Stimulated activated CD8-positive, alpha-beta memory T cell treated with anti-CD3 and anti-CD28 coated beads, Interleukin-4, amount 100 ng/mL, for 4 hours (primary cell): Measurements from ENCODE around the gene UBE2F.

Experiments
- DNase-seq, 2 donors: peaks; one replicate each; pipeline ENCODE4 v3.0.0-alpha.2; 2020; ENCODE audit warnings: low read depth in 2 of 2, low spot score in 1 of 2

The UBE2F gene

DNA sequence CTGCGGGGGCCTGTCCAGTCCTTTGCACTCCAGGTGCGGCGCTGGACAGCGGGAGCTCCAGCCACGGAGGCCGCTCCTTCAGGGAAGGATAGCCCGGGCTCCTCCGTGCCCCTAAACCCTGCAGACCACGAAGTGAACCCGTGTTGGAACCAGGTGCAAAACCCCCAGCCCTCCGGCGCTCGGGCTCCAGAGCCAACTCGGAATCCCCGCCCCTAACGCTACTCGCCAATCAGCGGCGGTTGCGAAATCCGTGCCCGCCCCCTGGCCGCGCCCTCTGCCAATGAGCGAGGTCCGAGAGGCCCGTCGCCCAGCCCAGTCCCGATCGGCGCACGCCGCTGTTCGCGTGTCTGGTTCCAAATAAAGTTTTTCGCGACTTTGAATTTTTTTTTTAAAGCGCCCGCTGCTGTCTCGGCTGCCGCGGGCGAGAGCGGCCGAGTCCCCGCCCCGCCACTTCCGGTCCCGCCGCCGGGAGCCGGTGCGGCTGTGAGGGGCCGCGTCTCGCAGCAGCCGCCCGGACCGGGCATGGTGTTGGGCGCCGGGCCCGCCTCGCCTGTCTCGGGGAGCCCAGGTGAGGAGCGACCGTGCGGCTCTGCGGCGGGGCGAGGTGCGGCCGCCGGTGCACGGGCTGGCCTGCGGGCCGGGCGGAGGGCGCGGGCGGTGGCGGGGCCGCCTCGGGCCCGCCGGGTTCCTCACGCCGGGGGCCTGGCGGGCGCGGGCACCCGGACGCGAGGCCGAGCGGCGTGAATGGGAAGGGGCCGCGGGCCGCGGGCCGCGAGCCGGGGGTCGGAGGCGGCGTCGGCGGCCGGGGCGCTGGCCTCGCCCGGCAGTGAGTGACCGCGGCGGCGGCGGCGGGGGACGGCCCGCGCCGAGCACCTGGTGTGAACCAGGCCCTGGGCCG is at the start of gene UBE2F:
Gene UBE2F, plus strand, starts transcription at position 450 of the 898 bp plus-strand sequence. CDS start 6,094 bp downstream, outside the sequence.
- peak; percentile 94 to 95 for DNase-seq

GRCh38 chr2:237917696-237918374 is 49.0 kb upstream of the UBE2F start:
- DNase-seq = no peak

DNA sequence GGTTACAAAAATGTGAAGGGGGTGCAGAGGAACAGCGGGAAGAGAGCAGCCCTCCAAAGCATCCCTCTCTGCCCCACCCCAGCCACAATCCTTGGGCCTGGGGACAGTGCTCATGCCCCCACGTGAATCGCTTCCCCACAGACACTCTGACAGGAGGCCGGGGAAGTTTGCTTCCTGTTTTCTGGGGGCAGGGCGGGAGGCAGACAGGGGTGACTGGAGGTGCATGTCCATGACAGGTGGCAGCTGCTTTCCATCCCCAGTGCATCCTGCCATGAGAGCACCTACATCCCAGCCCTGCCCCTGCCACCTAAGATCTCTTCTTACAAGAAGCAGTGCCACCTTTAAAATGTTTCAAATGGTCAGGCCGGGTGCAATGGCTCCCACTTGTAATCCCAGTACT is 47.2 kb upstream of the UBE2F start:
- DNase-seq = no peak

- DNase-seq = no peak
These were observed 46.1 kb upstream of the UBE2F start for GRCh38 chr2:237920673-237921072.

- no peak for DNase-seq
These were observed 44.8 kb upstream of the UBE2F start for GRCh38 chr2:237921967-237922492.

GRCh38 chr2:237922641-237923361 is 44.0 kb upstream of the UBE2F start:
- no peak for DNase-seq

GRCh38 chr2:237923481-237924163 is 43.2 kb upstream of the UBE2F start:
- DNase-seq = peak; percentile 43 to 49

GRCh38 chr2:237924164-237924534 is 42.7 kb upstream of the UBE2F start:
- DNase-seq = no peak

DNA sequence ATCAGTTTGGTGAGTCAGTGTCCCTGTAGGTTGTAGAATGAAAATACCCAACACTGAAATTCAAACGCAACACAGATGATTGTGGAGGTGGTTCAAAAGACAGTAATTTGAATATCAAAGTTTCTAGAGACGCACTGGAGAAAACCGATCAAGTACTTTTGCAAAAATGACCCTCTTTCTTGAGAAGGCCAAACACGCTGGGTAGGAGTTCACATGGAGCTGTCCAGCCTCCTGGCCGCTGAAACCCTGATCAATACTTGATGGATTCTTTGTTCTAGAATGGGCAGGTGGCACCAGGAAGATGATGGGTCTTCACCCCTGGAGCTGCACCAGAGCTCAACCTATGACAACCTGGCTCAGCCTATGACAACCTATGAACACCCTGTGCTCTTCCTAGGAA is 39.7 kb upstream of the UBE2F start:
- no peak for DNase-seq

GRCh38 chr2:237927986-237928385 is 38.8 kb upstream of the UBE2F start:
- no peak for DNase-seq

GRCh38 chr2:237929979-237930378 is 36.8 kb upstream of the UBE2F start:
- DNase-seq = no peak

- no peak for DNase-seq
These were observed 35.6 kb upstream of the UBE2F start for GRCh38 chr2:237931205-237931721.

DNA sequence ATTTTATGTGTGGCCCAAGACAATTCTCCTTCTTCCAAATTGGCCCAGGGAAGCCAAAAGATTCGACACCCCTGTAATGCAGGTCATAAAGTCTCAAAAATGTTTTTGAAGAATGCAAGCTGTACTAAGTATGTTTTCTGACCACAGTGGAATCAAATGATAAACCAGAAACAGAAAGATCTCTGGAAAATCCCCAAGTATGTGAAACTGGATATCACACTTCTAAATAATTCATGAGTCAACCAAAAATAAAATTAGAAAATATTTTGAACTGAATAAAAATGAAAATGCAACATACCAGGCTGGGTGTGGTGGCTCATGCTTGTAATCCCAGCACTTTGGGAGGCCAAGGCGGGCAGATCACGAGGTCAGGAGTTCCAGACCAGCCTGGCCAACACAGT is 34.1 kb upstream of the UBE2F start:
- no peak for DNase-seq

DNA sequence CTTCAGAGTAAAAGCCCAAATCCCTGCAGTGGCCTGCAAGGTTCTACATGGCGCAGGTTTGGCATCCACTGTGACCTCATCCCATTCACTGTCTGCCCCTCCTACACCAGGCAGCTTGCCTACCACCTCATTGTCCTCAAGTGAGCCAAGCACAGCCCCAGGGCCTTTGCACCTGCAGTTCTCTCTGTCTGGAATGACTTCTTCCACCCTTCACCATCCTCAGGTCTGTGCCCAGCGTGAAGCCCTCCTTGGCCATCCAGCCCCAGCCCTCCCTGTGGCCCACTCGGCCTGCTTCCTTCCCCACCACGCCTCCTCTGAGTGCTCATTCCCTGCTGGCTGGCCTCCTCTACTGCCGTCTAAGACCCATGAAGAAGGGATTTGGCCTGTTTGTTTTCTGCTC is 32.6 kb upstream of the UBE2F start:
- DNase-seq = no peak

GRCh38 chr2:237935740-237936452 is 30.9 kb upstream of the UBE2F start:
- DNase-seq = no peak

GRCh38 chr2:237939251-237939650 is 27.6 kb upstream of the UBE2F start:
- no peak for DNase-seq

DNA sequence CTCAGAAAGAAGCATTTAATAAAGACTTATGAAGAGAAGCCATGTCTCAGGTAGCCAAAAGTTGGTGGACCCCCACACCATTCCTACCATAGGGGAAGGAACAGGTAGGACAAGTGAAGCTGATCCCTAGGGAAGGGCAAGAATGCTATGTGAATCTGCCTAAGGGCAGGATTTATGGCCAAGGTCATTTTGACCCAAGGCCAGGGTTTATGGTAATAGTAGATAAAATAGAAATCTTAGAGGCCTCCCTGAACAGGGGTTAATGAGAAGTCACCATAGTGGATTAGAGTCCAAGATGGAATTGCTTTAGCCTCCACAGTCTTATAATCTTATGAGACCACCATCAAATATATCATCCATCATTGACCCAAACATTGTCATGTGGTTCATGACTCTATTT is 26.0 kb upstream of the UBE2F start:
- no peak for DNase-seq

DNA sequence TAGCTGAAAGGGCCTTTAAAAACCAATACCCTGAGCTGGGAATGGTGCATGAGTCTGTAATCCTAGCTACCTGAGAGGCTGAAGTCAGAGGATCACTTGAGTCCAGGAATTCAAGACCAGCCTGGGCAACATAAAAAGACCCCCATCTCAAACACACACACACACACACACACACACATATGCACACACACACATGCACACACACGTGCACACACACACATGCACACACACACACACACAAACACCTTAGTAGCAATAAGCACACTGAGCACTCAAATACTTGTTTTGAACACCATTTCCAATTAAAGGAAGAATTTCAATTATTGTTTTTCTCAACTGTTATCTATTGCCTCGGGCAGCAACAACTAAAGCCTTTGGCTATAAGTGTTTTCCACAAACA is 25.6 kb upstream of the UBE2F start:
- no peak for DNase-seq

DNA sequence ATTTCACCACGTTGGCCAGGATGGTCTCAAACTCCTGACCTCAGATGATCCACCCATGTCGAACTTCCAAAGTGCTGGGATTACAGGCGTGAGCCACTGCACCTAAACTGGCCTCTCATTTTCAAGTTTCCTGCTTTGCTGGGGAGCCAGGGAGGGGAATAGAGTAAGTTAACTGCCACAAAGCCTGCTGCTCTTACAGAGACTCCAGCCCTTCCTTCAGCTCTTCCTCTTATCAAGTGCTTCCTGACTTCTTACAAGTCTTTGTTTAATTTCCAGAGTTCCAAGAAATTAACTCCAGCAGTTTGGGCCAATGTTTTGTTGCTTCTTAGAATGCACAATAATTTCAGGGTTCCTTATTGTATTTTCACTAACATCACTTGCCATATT is 24.3 kb upstream of the UBE2F start:
- no peak for DNase-seq

DNA sequence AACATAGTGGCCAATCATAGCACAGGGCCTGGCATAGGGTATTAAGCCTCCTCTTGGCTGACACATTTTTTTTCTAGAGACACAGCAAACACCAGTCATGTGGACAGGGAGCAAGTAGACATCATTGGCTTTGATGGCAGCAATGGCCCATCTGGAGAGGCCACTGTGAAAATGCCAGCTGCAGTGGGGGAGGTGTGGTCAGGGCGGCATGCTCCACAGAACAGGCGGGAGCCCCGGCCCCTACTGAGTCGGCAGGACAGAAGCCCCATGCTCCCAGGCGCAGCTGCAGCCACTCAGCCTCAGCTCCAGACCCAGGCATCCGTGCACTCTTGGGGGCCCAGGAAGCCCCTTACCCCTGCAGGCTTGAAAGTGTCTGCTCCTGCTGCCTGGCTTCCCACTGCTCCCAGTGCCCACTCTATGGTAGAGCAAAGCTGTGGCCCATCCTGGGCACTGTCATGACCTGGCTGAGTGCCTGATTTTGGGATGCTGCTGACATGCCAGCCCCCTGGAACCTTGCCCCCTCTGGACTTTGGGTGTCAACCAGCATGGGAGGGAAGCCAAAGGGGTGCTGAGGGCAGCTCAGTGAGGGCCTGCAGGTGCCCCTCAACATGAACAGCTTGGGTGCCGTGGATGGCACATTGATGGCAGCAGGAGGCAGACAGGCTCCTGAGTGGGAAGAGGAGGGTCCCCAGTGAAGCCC is 23.3 kb upstream of the UBE2F start:
- DNase-seq = no peak
